GM18508 (cell line): Measurements from ENCODE around the gene MYO1D.
"Not testable (repeated sequence)": the region's sequence is repeated elsewhere in the genome, so short reads cannot be mapped to it uniquely, and the experiment has no call there.

Experiments used
- ATAC-seq: cut with Tn5 transposase; IDR thresholded peaks from one replicate; pipeline ENCODE4 v1.9.1; 2021; ENCODE audit warnings: moderate number of reproducible peaks; ENCODE audit not compliant: insufficient read depth, unreplicated experiment

MYO1D gene

DNA sequence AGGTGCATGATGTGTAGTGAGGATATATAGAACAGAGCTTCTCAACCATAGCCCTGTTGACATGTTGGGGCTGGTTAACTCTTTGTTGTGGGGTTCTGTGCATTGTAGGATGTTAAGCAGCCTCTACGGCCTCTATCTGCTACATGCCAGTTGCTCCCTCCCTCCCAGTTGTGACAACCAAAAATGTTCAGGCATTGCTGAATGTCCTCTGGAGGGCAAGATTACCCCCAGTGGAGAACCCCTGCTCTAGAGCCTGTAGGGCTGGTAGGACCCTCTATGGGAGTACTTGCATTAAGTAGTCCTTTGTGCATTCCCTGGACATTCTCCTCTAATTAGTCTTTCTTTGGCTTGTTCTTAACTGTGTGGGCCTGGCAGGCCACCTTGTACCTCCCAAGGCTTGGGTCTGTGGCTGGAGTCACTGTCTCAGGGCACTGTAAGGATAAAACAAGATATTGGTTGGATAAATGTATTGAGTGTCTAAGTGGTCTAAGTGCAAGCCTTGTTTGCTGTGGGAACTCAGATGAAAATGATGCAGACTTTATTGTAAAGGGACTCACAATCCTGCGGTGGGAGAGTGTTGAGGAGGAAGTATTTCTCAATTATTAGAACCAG is 19.8 kb upstream of the MYO1D start:
- ATAC-seq: no peak

DNA sequence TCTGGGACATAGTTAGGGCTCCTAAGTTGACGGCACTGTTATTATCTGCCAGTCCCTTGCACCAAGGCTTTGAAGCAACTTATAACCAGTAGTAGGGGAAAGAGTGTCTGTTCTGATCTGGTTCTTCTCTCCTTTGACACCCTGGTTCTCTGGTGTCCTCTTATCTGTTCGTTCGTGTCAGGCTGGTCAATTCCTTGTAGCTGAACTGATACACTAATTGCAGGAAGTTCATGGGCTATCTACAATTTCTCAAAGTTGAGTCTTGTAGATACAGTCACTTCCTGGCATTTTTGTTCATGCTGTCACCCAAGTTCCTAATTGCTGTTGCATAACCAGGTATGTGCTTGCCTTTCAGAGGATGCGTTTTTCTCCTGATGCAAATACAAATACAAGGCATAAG is 17.3 kb upstream of the MYO1D start:
- ATAC-seq: no peak

DNA sequence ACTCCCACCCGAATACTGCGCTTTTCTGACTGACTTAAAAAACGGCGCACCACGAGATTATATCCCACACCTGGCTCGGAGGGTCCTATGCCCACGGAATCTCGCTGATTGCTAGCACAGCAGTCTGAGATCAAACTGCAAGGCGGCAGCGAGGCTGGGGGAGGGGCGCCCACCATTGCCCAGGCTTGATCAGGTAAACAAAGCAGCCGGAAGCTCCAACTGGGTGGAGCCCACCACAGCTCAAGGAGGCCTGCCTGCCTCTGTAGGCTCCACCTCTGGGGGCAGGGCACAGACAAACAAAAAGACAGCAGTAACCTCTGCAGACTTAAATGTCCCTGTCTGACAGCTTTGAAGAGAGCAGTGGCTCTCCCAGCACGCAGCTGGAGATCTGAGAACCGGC is 10.5 kb upstream of the MYO1D start:
- ATAC-seq: not testable (repeated sequence)

DNA sequence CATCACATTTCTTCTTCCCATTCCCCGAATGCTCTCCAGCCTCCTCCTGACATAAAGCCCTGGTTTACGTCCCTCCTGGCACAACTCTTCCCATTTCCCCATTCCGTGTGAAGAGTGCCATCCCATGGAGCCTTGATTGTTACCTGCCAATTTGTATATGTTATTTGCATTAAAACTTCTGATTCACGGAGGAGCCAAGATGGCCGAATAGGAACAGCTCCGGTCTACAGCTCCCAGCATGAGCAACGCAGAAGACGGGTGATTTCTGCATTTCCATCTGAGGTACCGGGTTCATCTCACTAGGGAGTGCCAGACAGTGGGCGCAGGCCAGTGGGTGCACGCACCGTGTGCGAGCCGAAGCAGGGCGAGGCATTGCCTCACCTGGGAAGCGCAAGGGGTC is 10.0 kb upstream of the MYO1D start:
- not testable (repeated sequence) for ATAC-seq

DNA sequence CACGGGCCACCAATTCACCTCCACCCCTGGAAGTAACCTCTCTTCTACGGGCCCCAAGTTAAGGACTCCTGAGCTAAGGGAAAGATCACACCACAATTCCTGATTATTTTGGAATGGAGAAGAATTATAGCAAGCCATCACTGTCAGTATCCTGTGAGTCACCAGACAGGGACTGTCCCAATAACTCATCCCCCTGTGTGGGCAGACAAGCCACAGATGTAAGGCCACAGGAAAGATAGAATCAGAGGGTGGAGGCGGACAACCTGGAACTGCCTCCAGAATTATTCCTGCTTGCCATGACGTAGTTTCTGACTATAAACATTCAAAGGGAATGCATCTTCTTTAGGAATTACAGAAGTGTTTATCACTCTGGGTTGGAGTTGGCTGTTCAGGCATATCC is 5.8 kb upstream of the MYO1D start:
- ATAC-seq: no peak

DNA sequence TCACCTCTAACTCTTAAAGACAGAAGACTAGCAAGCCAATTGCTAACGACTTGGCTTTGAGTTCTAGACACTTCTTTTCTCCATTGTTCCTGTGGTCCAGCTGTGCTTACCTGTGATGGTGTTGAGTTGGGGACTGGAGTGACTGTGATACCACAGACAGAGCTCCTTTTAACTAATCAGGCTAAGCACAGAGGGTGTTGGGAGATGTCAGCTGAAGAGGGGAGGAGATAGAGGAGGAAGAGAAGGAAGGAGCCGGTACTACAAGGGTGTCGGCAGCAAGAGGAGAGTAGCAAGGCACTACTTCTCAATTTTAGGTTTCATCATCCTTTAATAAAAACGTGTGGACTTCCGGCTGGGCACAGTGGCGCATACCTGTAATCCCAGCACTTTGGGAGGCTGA is 5.1 kb upstream of the MYO1D start:
- no peak for ATAC-seq

DNA sequence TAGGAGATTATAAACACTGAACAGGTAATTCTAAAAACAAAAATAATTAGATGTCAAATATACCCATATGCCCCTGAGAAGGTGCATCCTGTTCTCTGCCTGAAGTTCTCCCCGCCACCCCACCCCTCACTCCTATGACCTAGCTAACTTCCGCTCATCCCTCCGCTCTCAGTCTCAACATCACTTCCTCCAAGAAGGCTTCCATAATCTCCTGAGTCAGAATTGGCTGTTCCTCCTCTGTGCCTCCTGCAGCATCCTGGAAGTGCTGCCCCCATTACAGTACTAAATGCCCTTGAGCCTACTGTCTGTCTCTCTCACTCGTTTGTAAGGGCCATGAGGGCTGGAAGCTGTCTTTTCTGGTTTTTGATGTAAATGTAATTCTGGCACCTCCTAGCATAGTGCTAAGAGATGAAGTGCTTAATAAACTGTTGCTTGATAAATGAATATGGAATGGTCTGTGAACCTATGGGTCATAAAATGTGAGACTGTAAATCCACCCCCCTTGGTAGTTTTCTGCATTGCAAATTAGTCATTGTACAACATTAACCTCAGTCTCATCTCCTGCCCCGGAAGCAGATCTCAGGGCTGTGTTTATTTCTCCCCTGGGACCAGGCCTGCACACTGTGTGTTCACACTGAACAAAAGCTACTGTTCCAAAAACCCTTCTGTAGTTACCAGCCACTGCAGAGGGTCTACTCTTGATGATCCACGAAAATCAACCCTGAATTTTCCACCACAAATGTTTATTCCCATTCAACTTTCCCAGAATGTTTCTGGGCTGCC is 3.9 kb upstream of the MYO1D start:
- no peak for ATAC-seq

DNA sequence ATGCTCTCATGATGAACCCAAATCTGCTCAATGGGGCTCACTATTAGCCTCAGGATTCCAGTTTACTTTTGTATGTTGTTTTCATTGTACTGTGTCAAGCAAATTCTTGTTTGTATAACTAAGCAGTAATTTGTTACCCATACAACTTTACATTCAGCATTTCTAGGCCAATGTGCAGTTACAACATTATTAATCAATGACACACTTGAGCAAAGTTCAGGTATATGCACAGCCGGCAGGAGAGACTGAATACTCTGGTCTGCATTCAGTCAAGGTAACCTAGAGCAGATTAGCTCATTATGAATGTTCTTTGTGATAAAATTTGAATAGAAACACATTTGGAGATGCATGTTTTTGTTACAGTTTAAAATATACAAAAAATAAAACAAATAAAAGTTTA is 2.2 kb upstream of the MYO1D start:
- no peak for ATAC-seq

DNA sequence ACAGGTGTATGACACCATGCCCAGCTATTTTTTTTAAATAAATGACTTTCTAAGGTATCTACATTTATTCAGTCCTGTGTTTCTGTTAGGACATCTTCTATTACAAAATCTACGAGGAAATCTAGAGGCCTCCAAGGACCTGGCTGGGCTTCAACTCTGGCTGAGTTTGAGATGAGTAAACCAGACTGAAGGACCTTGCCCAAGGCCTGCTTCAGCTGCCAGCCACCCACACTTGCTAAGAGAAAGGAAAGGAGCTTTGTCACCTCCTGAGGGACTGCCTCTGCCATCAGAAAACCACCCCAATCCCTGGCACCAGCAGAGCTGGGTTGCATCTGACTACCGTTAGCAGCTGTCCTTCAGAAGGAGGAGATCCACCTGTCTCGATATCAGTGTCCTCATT is 1.3 kb upstream of the MYO1D start:
- ATAC-seq: no peak

DNA sequence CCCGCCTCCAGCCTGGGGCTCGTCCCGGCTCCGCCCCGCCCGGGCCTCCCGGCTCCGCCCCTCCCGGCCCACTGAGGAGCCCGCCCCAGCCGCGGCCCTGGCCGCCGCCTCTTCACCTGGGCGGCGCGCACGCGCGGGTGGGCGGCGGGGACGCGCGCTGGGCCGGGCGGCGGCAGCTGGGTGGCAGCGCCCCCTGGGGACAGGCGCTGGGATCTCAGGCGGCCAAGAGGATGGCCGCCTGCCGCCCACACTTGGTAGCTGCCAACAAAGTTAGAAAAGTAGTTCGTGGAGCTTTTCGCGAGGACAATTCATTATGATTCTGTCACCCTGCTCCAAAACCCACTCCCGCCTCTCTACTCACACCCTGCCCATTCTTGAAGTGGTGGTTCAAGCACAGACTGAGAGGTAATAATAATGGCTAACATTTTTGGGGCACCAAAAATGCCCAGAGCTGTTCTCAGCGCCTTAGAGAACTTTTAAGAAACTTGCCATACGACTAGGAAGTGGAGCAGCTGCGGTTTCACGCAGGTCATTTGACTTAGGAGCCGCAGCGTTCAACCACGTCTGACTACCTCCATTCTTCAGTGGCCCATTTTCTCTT is 340 bp upstream of the MYO1D start:
- ATAC-seq: no peak

DNA sequence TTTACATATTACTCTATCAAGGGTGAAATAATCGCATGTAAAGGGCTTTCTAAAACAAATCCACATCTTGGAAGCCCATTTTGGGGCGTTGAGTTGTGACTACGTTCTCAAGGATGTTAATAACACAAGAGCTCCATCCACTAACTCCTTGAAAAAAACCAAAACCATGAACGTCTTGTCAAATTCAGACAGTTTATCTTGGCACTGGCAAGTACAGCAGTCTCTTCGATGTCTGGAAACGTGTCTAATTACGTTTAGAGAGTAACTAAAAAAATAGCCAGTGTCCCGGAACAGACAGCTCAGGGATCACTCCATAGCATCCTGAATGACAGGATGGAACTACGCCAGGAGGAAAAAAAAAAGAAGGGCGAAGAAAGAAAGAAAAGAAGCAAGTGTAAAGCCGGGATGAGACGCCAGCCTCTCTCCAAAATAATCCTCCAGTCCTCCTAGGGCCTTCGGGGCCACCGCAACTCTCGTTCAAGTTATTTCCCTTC is 954 bp downstream of the MYO1D start:
- ATAC-seq: no peak

DNA sequence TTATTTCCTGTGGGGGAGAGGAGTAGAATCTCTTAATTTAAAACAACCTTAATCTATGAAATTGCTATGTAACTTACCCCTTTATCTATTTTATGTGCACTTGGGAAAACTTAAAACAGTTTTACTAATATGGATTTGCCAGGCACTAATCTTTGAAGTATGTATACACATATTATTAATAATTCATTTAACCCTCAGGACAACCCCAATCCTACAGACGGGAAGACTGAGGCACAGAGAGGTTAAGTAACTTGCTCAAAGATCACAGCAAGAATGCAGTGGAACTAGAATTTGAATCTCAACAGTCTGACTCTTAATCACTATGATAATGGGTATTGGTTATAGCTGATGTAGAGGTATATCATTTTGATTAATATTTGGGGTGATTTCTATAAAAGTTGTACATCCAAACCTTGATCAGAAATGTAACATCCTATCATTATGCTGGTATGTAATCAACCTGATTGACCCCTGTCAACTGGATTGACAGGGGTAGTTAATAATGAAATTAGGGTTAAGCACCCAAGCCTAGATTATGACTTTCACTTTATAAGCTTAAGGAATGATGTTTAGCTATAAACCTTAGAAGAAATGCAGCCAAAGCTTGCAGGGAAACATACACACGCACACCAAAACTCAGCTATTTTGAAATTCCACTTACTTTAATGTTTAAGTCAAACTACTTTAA is 1.6 kb downstream of the MYO1D start:
- no peak for ATAC-seq

DNA sequence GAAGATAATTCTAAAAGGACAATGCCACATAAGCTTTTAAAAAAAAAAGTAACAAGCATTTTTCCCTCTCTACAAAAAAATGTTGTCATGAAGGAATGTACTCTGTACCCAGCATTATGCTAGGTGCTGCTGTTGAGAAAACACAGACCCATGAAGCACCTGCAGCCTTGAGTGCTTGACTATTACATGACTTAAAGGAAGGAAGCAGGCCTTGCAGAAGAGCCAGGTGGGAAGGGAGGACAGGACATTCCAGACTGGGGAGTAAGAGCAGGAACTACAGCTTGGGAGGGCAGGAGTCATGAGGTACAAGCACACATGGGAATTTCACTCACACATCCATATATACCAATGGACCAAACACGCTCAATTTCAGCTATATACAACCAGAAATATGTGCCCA is 3.8 kb downstream of the MYO1D start:
- no peak for ATAC-seq

DNA sequence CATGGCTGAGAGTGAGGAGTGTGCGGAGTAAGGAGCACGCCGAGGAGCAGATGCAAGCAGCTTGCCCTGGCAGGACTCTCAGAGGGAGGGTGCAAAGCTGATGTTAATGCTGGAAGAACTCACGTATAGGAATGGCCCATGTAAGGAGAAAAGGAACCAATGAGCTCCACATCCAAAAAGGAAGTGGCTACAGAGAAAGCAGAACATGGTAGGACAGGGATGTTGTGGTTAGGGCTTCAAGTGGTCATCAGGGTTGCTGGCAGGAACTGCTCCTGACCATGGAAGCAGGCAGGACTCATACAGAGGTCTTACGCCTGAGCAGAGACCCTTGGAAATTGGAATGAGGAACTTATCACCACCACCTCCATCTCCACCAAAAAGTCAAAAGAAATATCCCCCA is 5.2 kb downstream of the MYO1D start:
- no peak for ATAC-seq

DNA sequence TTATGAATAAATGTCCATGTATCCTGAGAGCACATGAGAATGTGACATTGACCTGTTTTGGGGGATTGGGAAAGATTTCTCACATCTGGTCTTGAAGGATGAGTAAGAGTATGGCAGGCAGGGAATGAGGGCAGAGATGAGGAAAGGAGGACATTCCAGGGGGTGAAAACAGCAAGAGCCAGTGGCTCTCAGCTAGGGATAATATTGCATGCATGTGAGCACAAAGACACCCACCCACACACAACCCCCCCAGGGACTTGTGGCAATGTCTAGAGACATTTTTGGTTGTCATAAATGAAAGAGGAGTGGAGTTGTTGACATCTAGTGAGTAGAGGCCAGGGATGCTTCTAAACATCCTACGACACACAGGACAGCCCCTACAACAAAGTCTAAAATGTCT is 6.0 kb downstream of the MYO1D start:
- no peak for ATAC-seq

DNA sequence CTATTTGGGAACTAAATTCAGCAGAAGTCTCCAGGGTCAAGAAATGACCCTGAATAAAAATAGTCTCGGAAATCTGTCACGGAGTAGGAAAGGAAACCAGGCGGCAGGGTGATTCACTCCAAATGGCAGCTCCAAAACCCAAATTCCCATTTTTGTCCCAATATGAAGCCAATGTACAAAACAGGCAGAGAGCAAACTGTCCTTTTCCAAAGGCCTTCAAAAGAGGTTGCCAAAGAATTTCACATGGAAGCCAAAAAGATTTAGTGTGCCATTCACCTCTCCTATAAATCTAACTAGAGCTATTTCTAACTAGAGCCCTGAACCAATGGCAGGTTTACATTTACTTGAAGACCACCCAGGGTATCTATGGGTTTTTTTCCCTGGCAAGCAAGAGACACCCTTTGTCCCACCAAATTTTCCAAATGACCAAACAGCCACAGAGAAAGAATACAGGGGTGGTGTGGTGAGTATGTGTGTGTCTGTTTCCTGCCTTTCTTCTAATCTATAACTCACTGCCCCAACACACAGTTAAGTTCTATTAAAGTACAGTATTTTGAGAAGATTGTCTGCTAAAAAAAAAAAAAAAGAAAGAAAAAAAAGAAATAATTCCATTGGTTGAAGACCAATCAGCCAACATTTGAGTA is 6.8 kb downstream of the MYO1D start:
- ATAC-seq: no peak

DNA sequence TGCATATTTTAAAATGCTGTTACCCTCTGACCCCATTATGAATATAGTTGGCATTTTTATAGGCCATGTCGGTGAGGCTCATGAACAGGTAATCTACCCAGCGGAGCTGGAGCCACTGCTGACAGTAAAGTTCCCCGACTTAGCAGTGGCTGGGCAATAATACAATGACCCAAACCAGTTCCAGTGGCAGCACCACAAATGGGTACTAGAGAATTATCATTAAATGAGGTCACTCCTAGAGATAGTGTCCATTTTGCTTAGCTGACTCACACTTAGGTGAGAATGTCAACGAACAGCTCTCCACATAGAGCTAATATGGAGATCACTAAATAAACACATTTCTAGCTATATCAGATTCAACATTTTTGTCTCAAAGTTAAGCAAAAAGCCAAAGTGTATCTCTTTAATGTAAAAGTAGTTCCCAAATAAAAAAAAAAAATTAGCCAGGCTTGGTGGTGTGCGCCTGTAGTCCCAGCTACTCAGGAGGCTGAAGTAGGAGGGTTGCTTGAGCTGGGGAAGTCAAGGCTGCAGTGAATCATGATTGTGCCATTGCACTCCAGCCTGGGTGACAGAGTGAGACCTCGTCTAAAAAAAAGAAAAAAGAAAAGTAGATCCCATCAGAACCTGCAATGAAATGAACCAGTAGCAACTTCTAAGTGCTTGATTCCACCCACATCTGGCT is 7.4 kb downstream of the MYO1D start:
- no peak for ATAC-seq

DNA sequence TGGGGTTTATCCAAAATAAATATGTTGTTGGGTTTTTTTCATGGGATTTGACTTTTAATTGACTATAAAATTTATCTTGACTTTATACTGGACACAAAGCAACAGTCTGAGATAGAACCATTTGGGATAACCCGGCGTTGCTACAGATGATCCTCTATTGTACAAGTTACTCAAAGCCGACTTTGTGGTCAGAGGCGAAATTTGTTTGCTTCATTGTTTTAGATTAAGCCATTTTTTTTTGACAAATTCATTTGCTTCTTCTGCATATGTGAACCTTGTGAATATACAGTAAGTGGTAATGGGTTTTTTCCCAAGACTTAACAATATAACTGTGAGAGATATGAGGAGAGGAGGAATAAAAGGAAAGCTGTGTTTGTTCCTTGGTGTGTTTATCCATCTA is 11.8 kb downstream of the MYO1D start:
- no peak for ATAC-seq

DNA sequence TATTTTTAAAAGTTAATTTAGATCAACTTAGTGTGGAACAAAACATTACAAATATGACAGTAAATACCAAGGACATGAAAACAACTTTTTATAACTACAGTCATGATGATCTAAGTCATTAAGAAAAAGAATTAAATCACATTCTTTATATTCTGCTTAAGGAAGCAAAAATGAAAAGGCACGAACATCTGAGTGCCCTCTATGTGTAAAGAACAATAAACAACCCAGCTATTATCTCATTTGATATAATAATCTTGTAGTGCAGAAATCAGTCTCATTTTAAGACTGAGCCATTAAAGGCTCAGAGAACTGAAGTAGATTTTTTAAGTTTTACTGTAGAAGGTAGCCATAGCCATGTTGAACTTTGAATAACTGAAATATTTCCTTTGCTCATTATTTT is 13.4 kb downstream of the MYO1D start:
- ATAC-seq: no peak

DNA sequence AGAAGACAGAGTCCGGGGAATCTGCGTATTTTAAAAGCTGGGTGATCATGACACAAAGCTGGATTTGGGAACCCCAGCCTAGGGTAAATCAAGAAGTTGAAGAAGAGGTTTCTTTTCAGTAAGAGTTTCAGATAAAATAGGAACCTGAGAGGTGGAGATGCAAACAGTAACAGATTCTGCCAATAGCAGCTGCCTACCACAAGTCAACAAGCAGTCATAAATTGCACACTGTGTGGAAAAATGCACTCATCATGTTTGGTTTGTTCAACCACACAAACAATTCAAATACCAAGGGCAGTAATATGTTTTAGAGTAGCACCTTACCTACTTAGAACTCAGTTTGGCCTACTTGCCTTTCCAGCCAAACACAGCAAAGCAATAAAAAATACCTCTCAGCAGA is 14.0 kb downstream of the MYO1D start:
- ATAC-seq: no peak
